CD1c-positive myeloid dendritic cell (primary cell): Measurements from ENCODE around the gene TSPAN12.
A peak's percentile ranks its signal among the peaks of the same experiment; 100 is the strongest.
"Not testable (repeated sequence)": the region's sequence is repeated elsewhere in the genome, so short reads cannot be mapped to it uniquely, and the experiment has no call there.

Experiments
- DNase-seq: peaks from one replicate; pipeline ENCODE4 v3.0.0-alpha.2; 2016; ENCODE audit errors: extremely low spot score

TSPAN12 gene

DNA sequence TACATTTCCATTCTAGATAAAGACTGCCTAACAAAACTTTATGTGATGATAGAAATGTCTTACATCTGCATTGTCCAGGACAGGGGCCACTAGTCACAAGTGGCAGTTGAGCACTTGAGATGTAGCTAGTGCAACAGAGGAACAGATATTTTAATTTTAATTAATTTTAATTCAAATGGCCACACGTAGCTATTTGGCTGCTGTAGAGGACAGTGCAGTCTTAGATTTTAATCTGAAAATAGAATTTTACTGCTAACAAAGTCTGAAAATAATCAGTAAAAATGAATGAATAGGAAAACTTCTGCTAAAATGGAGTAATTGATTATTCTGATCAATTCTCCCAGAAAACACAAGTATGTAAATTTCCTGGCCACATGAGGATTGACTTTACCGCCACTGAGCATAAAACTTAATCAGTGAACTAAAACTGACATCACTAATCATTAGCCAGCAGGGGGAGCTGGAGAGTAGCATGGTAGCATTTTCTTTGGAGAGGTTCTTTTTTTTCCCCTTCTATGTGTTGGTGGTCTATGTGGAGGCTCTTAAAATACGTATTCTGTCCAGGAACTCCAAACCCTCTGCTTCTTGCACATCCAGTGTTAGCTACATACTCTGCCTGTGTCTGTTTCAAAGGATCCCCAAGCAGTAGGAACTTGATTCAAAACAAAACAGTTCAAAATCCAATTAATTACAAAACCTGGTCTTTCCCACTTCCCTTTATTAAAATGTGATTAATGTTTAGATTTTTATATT lies 52.1 kb downstream of the TSPAN12 start:
- peak; percentile 65 for DNase-seq

DNA sequence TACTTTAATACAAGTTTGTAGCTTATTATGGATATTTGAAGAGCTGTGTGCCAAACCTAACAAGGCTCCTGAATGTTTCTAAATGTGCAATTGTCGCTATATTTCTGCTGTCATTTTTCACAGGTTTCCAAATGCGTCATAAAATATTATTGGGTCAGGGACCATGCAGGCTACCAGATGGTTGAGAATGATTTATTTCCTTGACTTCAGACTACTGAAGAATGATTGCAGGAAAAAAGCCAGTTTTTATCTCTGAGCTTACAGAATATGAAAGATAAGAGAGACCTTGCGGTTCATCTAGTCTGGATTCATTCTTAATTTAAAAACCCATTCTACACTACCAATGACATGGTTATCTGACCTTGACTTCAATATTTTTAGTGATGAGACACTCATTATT lies 55.2 kb downstream of the TSPAN12 start:
- no peak for DNase-seq

DNA sequence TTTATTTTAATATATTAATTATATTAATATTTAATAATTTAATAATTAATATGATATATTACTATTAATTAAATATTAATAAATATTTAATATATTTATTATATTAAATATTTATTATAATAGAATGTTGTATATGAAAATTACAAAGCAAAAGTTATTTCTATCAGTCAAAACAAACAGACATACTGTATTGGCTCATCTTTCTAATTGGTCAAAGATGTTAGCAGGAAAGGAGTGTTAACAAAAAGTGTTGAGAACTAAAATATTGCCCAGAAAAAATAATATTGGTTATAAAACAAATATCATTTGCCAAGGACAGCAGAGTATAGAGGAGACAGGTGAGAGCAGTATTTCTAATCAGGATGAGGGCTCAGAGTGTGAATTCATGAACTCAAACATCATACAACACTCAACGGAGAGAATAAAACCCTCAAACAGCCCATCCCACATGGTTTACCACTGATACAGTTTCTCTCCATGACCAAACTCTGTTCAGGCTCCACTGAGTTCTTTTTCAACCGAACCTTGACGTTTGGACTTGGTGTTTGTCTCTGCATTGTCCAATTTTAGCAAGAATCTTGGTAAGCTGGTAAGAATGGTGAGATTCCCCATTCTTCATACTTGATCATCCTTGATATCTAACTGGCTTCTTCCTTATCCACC lies 58.0 kb downstream of the TSPAN12 start:
- DNase-seq = no peak

DNA sequence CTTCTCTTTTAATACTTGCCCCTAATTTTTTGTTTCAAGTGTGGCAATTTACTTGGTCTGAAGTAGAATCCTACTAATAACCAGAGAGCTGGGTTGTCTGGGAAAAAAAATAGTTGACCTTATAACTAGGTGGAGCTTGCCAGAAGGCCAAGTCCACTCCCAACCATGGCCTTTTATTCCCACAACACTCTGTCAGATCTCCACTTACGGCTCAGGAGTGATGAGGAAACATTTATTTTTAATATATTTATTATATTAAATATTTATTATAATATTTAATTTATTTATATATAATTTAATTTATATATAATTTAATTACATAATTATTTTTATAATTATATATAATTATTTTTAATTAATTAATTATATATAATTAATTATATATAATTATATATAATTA lies 58.8 kb downstream of the TSPAN12 start:
- no peak for DNase-seq

DNA sequence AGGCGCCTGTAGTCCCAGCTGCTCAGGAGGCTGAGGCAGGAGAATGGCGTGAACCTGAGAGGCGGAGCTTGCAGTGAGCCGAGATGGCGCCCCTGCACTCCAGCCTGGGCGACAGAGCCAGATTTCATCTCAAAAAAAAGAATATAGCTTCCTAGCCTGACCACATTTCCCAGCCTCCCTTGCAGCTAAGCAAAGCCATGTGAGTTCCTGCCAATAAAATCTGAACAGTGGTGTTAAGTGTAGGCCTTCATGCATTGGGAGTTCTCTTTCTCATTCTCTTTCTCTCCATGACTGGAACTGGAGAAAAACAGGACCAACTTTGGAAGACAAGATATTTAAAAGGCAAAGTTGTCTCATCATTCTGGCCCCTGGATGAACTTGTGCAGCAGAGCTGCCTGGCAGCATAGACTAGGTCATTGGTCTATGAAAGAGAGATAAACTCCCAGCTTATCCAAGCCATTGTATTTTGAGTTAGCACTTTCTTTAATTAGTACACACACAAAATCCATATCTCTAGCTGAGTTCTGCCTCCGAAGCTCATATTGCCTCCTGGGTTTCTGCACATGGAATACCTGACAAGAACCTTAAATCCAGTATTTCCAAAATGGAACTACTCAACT lies 60.8 kb downstream of the TSPAN12 start:
- DNase-seq = no peak

DNA sequence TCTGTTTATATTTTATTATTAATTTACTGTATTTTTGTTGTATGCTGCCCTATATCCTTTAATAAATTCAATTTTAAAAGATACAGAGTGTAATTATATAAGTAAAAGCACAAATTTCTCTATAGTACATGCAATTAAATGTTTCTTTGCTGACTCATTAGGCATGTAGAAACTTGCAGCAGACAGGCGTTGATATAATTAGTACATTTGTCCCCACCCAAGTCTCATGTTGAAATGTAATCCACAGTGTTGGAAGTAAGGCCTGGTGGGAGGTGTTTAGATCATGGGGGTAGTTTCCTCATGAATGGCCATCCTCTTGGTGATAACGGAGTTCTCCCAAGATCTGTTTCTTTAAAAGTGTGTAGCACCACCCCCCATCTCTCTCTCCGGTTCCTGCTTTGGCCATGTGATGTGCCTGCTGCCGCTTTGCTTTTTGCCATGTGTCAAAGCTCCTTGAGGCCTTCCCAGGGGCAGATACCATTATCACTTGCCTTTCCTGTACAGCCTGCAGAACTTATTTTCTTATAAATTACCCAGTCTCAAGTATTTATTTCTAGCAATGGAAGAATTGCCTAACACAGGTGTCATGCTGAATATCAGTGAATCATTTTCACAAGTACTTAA lies 63.7 kb downstream of the TSPAN12 start:
- no peak for DNase-seq

DNA sequence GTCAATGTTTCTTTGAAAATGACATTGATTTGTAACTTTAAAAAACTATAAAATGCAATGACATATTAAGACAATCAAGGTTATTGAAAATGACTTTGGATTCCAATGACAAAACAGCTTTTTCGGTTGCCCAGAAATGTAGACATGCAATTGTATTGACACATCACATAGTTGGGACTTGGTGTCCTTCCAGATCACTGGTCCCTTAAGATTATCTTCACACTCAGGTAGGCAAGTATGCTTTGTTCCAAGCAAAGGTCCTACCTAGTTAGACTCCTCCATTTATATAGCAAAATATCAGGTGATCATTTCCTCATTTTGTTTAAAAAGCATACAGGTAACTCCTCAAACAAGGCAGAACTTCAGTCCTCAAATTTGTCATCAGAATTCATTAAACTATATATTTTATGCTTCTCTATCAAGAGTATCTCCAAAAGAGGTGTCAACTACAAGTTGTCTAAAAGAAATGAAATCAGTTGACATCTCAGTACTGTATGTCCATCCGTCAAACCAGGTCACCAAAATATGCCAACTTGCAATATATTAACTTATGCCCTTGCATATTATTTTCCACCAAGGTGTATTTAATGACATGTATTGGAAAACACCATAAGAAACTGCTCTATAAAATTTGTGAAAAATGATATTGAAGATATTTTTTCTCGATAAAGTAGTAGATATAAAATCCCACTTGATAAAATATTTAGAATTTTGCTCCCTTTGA lies 64.6 kb downstream of the TSPAN12 start:
- no peak for DNase-seq

DNA sequence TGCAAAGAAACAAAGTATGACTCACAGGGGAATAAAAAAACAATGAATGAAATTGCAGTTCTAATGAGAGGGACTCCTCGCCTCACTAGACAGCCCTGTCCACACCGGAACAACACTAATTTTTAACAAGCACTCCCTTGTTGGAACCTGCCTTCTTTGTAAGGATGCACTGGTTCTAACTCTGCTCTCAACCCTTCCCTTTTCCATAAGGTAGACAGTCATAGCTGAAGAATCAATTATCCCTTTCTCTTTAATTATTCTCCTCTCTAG lies 65.1 kb downstream of the TSPAN12 start:
- DNase-seq = no peak

DNA sequence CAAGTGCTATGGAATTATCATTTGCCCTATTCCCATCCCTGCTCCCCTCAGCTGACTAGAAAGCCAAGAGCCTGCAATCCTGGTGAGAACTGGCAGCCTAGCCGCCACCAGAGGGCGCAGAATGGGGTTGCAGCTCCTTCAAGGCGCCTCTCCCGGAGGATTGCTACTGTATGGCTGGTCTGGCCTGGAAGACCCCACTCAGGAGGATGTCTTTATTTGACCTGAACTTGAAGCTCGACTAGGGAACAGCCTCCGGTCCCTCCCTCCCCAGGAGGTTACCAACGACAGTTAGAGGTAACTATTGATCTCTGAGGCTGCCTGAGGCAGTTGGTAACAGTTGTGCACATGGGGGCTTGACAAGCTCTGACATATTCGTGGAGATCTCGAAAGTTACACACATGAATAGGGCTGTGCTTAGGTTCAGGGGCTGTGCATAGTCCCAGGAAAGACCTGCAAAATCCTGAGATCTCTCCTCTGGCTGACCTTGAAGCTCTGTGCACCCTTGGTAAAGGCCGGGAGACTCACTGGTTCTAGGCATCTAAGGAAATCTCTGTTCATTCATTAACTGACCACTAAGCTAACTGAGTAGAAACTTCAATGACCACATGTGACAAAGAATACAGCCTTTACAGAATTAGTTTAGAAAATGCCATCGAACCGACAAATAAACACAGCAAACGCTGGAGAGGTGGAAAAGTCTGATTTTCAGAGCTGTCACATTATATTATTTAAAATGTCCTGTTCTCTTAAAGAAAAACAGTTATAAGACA lies 65.7 kb downstream of the TSPAN12 start:
- peak; percentile 67 for DNase-seq

DNA sequence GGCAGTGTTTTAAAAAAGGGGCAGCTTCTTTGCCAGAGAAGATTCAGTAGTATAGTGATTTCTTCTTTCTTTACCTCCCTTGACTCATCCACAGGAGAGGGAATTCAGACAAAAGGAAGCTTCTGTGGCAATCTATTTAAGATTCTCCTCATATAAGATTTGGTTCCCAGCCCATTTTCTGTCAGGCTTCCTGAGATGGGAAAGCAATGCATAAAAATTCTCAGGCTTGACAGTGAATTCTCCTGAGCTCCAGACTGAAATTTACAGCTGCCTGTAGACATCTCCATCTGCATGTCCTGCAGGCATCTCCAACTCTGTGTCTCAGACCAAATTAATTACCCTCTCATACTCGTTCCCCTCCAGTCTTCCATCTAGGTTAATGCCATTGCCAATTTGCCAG lies 72.8 kb downstream of the TSPAN12 start:
- no peak for DNase-seq

DNA sequence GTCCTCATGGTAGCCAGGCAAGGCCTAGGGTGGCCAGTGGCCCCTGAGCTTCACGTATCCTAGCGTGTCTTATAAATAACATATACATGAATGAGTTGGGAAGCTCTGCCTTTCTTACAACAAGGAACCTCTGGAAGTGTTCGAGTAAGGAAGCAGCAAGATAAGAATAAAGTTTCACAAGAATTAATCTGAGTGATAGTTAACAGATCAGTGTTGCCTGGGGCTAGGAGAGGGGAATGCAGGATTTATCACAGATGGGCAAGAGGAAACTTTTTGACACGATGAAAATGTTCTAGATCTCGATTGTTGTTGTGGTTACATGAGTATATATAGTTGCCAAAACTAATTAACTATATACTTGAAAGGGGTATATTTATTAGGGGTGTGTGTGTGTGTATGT lies 74.2 kb downstream of the TSPAN12 start:
- DNase-seq = no peak

DNA sequence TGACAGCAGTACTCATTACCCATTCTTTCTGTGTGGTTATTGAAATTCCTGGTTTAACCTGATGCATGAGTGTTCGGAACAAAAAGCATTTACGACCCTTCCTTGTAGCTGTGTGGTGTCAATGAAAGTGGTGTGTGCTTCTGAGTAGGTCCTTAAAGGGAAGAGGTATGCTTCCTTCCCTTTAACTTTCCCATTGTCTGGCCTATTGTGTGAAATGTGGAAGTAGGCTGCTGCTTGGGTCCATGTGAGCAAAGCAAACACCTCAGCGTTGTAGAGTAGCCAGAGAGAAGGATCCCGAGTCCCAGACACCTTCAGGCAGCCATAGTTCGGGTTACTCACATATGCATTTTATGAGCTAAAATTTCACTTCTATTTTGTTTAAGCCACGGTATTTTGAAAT lies 74.7 kb downstream of the TSPAN12 start:
- no peak for DNase-seq

DNA sequence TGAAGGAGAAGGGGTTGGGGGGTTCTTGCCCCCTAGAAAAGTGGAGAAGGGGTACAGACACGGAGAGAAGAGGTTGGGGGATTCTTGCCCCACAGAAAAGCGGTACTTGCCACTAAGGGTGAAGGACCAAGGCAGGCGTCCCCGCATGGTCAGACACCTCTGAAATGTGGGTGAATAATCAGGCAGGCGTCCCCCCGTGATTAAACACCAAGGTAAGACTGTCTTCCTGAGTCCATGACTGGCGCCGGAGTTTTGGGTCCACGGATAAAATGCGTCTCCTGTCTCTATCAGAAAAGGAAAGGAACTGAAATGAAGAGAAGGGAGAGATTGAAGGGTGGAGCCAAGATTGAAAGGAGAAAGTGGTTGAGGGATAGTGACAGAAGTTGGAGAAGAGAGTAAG lies 76.0 kb downstream of the TSPAN12 start:
- DNase-seq = not testable (repeated sequence)

DNA sequence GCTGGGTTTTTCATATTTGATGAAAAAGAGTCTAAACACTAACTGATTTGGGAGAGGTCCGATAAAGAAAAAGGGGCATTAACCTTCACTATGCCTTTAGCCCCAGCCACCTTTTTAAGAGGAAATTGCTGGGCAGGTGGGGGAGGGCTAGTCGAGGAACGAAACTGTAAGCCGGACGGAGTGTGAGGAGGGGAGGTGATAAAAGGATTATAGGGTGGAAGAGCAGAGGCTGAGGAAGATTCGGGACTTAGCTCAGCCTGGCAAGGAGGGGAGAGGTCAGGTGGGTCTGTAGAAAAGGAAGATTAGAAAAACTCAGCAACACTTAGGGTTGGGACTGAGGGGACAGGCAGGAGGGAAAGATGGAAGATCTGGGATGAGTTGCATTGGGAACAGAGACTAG lies 77.0 kb downstream of the TSPAN12 start:
- no peak for DNase-seq

DNA sequence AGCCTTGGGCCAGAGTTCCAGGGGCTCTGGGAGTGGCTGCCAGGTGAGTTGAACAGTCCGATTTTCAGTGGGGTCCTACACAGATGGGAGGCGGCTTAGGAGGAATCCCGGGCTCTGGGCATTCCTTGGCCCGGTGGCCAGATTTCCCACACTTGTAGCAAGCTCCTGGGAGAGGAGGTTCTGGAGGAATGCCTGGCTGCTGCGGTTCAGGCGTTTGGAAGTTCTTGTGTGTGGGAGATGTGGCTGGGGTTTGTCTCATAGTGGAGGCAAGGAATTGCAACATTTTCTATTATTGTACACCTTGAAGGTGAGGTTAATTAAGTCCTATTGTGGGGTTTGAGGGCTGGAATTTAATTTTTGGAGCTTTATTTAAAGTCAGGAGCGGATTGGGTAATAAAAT lies 77.5 kb downstream of the TSPAN12 start:
- not testable (repeated sequence) for DNase-seq

DNA sequence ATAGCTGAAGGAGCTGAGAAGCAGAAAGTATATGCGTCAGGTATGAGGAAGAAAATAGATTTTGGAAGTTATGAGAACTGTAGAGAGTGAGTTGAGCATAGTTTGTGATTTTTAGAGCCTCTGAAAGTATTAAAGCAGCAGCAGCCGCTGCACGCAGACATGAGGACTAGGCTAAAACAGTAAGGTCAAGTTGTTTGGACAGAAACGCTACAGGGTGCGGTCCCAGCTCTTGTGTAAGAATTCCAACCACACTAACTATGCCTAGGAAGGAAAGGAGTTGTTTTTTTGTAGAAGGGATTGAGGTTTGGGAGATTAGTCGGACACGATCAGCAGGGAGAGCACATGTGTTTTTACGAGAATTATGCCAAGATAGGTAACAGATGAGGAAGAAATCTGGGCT lies 78.9 kb downstream of the TSPAN12 start:
- DNase-seq = not testable (repeated sequence)

DNA sequence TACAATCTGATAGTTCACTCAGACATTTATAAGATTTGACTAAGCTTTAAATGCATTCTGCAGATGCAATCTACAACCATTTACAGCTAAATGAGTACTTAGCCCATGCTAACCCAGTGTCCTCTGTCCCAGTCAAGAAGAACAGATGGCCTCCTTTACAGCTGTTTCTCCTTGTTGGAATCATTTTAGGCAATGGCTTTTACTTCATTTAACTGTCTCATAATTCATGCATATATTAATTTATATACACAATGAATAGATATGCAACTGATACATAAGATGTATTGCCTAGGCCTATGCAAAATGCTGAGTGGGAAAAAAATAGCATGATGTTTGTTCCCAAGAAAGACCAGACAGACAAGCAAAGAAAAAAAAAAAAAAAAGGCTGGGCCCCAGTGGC lies 82.2 kb downstream of the TSPAN12 start:
- DNase-seq = no peak

DNA sequence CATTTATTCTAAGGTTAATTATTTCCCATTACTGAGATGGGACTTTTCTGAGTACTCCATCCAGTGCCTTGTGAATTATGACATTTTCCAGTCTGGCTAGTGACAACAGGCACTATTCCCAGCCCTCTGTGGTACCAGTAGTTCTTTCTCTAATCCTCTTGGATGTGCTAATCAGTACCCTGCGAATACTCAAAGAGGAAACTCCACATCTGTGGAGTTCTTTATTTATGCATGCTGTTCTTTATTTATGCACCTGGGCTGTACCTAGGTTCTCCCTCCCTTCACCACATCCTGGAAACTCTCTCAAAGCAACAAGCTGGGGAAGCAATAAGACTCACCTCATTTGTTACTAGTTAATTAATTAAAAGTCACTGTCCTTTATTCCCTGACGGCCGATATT lies 83.5 kb downstream of the TSPAN12 start:
- no peak for DNase-seq

DNA sequence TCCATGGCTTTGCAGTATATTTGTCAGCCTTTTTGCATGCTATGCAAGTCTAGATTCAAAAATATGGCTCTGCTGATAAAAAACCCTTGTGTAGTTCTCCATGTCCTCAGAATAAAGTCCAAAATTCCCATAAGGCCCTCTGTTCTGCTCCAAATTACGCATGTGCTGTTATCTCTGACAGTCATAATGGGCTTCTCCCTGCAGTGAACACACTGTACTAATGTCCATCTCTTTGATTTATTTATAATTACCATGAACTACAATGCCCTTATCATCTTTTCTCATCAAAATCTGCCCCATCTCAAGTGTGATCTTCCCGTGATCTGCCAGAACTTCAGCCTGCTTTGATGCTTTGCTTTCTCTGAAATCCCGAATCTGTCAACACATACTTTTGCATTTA lies 87.7 kb downstream of the TSPAN12 start:
- DNase-seq = no peak

DNA sequence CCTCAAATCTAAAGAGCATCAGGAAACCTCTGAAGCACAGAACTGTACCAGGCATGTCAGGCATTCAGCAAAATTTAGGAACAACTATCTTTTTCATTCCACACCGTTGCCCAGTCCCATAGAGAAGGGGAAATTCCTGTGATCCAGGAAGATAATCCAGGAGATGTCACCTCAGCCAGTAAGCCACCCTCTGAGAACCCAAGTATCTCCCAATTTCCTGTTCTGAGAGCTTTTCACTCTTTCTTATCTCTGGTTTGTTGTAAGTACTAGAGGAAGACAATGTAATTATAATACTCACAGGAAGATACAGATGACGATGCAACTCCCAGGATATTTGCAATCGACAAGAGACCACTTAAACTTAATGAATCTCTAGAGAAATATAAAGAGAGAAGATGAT lies 97.1 kb downstream of the TSPAN12 start:
- DNase-seq = no peak

DNA sequence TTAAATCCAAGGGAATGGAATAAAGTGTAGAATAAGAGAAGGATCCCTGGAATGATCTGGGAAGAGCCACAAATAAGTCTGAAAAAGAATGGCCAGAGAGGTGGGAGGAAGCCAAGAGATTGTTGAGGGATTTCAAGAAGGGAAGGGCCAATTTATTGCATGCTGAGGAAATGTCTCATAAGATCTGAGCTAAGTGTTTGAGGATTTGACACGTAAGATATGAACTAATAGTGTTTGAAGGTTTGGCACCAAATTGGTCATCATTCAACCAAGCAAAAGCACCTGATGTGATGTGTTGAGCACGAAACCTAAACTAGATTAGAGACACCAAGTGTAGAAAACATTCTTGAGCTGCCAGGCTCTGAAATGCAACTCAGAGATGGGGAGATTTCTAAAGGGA lies 97.9 kb downstream of the TSPAN12 start:
- no peak for DNase-seq

DNA sequence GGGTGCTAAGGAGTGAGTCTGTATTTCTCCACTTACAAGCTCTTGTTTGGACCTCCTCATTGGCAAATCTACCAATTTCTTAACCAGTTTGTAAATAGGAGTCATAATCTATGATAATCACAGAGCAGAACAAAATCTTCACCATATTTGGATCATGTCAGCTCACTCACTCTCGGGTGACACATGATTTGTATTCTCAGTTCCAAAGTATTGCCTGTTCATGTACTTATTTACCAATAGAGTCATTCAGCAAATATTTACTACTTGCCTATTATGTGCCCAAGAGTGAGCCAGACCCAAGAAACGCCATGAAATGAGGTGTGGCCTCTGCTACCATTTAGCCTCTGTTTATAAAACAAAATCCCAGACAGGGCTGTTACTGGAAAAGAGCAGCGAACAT lies 114.8 kb downstream of the TSPAN12 start:
- DNase-seq = no peak
